ENCODE measurements around the gene EPN2. TPM values are rescaled to one million over a fixed set of nuclear protein-coding genes. Genes with fewer than 3 reads are reported as not detected.

Gene EPN2
- total RNA-seq, 4 donors from 2014 or later, result 21.8 to 32.3 (median 24.7) TPM

DNA sequence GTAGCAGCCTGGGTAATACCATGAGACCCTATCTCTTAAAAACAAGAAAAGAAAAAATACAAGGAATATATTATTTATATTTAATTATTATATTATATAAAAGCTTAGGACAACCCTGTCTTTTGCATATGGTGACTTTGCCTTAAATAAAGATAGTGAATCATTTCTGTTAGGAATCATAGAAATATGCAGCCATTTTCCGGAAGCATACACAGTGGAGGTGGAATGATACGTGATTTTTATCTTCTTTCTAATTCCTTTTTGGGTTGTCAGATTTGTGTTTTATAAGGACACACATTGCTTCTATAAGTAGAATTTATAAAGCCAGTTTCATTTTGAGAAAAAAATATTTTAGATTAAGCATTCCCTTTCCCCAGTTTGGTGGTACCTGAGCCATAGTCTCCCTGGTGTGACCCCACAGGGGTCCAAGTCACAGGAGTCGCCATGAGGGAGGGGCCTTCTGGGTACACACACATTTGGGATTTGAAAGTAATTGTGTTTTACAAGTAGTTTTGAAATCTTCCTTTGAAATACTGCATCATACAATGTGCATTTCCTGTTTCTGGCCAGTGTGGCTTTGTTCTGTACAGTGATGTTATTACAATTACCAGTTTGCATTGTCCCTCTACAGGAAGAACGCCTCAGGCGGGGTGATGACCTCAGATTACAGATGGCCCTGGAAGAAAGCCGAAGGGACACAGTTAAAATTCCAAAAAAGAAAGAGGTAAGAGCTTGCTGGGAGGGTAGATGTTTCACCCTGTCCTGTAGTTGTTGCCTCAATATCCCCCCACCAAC, 74.5 kb downstream of the EPN2 start:
- no peak for DNase-seq
- 82 to 92% methylated on average over 6 of the region's 6 CpGs for WGBS, 2 donors
- intact Hi-C loops (cut with DNase I), result no loop called here

DNA sequence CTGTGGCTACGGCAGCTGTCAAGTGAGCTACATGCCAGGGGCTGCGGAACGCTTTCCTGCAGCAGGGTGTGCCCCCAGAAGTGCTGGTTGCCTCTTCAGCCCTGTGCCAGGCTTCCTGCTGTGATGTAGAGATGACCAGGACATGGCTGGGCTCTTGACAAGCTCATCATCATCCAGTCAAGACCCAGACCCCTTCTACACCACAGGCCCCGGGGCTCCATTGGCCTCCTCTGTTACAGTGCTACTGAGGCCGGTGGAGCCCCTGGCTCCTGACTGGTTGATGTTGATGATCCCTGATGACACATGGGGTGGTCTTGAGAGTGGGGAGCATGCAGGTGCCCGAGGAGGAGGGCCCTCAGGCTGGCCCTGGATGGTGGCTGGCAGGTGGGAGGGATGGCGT, 75.2 kb downstream of the EPN2 start:
- peaks cover 35 to 44% of the 10 kb centered on the region in 2 donors for H3K4me1 ChIP-seq
- H3K9me3 ChIP-seq, result no peaks in the 10 kb centered on the region
- TF ChIP-seq POLR2A (IDR thresholded peaks at IDR 0.05), result no peak
- DNase-seq, result no peak
- H3K4me3 ChIP-seq (replicated peaks in 1 of 3), result no peak overlapping the region
- peak overlapping the region in 2 of 3 donors; percentile 12 to 89 for H3K27ac ChIP-seq
- 91 to 100% methylated on average over 5 to 6 of the region's 7 CpGs for WGBS, 2 donors
- H3K36me3 ChIP-seq, result peaks cover 0 to 8% of the 10 kb centered on the region in 2 donors
- H3K27me3 ChIP-seq, result no peaks in the 10 kb centered on the region
- intact Hi-C loops (cut with DNase I), result no loop called here

More for the DNA sequence above, 74.5 kb downstream of the EPN2 start:
- H3K4me1 ChIP-seq, result peaks cover 27 to 39% of the 10 kb centered on the region in 2 donors
- no peak overlapping the region for H3K4me3 ChIP-seq (replicated peaks in 1 of 3)
- H3K27me3 ChIP-seq, result no peaks in the 10 kb centered on the region
- no peaks in the 10 kb centered on the region for H3K9me3 ChIP-seq
- no peak for TF ChIP-seq POLR2A (IDR thresholded peaks at IDR 0.05)
- TF ChIP-seq, protein P1, sequence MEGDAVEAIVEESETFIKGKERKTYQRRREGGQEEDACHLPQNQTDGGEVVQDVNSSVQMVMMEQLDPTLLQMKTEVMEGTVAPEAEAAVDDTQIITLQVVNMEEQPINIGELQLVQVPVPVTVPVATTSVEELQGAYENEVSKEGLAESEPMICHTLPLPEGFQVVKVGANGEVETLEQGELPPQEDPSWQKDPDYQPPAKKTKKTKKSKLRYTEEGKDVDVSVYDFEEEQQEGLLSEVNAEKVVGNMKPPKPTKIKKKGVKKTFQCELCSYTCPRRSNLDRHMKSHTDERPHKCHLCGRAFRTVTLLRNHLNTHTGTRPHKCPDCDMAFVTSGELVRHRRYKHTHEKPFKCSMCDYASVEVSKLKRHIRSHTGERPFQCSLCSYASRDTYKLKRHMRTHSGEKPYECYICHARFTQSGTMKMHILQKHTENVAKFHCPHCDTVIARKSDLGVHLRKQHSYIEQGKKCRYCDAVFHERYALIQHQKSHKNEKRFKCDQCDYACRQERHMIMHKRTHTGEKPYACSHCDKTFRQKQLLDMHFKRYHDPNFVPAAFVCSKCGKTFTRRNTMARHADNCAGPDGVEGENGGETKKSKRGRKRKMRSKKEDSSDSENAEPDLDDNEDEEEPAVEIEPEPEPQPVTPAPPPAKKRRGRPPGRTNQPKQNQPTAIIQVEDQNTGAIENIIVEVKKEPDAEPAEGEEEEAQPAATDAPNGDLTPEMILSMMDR (IDR thresholded peaks at IDR 0.05), result no peak
- H3K27ac ChIP-seq, result no peak overlapping the region
- peaks cover 0 to 8% of the 10 kb centered on the region in 2 donors for H3K36me3 ChIP-seq

DNA sequence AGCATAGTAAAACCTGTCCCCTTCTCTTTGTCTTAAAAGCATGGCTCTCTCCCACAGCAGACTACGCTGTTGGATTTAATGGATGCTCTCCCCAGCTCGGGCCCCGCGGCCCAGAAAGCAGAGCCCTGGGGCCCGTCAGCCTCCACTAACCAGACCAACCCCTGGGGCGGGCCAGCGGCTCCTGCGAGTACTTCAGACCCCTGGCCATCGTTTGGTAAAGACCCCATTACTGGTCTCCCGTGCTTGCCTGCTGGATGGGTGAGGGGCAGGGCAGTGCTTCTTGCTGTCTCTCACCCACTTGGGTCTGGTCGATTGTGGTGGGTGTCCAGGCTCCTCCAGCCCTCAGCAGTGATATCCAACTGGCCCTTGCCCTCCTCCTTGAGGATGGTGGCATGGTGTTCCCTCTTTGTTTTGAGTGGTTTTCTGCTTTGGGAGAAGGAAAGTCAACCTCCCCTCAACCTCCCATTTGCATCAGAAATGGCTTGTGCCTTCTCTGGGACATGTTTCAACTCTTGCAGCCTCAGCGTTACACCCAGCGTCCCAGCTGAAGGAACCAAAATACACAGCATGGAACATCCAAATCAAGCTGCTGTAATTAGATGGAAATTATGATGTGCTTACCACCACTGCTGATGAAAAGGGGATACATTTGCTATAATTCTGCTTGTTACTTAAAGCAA, 76.0 kb downstream of the EPN2 start:
- no peak for DNase-seq
- Histone ChIP-seq H3K27ac (peak overlapping the region in 2 of 3 donors; percentile 12 to 89), H3K36me3 (peaks cover 0 to 8% of the 10 kb centered on the region in 2 donors), H3K9me3 (no peaks in the 10 kb centered on the region), H3K4me3 (replicated peaks in 1 of 3) (no peak overlapping the region), H3K27me3 (no peaks in the 10 kb centered on the region), H3K4me1 (peaks cover 42 to 52% of the 10 kb centered on the region in 2 donors)
- TF ChIP-seq, protein P1 (IDR thresholded peaks at IDR 0.05), result no peak
- no peak for TF ChIP-seq POLR2A (IDR thresholded peaks at IDR 0.05)
- WGBS, 2 donors, result 90 to 92% methylated on average over 9 to 13 of the region's 13 CpGs
- intact Hi-C loops (cut with DNase I), result no loop called here

DNA sequence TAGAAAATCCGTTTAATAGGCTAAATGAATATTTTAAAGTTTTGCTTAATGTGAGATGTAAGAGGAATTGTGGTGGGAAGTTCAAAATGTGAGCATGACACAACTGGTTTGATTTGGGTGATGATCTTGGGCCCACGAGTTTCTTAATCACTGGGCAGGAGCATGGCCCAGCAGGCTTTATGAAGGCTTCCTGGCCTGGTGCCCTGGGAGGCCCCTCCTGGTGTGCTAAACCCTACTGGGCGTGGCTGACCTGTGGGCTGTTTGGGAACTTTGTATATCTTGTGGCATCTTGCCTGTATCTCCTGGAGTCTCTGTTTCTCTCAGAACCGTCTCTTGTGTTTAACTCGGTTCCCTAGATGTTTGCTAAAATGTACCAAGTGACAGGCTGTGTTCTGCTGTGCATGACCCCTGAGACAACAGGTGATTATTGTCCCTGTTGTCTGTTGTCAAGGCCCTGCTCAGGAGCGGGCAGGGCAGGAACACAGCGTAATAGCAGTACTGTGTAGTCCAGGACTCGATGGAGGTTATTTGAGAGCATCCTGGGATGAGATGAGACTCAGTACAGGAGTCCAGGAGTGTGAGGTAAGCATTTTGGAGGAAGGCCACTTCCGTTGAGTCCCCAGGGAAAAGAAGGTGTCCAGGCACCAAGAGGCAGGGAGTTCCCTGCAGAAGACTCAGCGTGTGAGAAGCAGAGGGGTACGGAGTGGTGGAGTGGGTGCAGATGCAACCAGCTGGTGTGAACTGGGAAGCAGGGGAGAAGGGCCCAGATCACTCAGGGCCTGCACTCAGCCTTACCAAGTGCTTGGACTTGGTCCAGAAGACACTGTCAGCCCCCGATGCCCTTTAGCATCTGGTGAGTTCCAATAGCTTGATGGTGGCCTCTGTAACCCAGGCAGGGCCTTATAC, 76.8 kb downstream of the EPN2 start:
- Histone ChIP-seq H3K27me3 (no peaks in the 10 kb centered on the region), H3K9me3 (no peaks in the 10 kb centered on the region), H3K27ac (peak overlapping the region; percentile 3 to 89 (median 14)), H3K4me3 (replicated peaks in 1 of 3) (no peak overlapping the region), H3K36me3 (peaks cover 0 to 8% of the 10 kb centered on the region in 2 donors), H3K4me1 (peaks cover 45 to 58% of the 10 kb centered on the region in 2 donors)
- TF ChIP-seq, protein P1 (IDR thresholded peaks at IDR 0.05), result no peak
- TF ChIP-seq POLR2A (IDR thresholded peaks at IDR 0.05), result no peak
- 72 to 85% methylated on average over 12 of the region's 12 CpGs for WGBS, 2 donors
- peak in 1 of 2 donors; percentile 39 for DNase-seq
- intact Hi-C loops (cut with DNase I), result no loop called here

DNA sequence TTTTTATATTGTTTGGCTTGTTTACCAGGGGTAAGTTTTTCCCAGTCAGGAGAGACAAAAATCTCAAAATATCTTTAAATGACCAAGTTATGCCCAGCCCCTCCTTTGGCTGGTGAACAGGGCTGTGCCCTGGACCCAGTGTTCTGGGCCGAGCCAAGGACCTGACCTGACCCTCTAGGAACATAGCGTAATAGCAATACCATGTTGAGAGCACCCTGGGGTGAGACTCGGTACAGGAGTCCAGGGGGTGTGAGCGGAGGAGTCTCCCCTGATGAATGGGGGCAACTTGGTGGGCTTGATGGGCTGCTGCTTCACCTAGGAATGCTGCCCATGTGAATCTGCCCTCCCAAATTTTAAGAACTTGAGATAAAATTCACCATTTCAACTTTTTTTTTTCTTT, 77.9 kb downstream of the EPN2 start:
- Histone ChIP-seq H3K4me1 (peaks cover 38 to 49% of the 10 kb centered on the region in 2 donors), H3K27ac (peak overlapping the region; percentile 3 to 89 (median 87))

More for the DNA sequence above, 77.9 kb downstream of the EPN2 start:
- Histone ChIP-seq H3K9me3 (no peaks in the 10 kb centered on the region), H3K36me3 (peaks cover 0 to 8% of the 10 kb centered on the region in 2 donors), H3K27me3 (no peaks in the 10 kb centered on the region), H3K4me3 (replicated peaks in 1 of 3) (no peak overlapping the region)
- intact Hi-C loops (cut with DNase I), result no loop called here
- WGBS, 2 donors, result 98 to 100% methylated on average over 4 of the region's 4 CpGs
- no peak for TF ChIP-seq POLR2A (IDR thresholded peaks at IDR 0.05)
- TF ChIP-seq, protein P1 (IDR thresholded peaks at IDR 0.05), result no peak
- no peak for DNase-seq

All from thyroid gland (tissue), 4 donors.